Suprapubic skin (tissue), 4 donors: ENCODE results near the gene WWC1. TPM values are rescaled to one million over a fixed set of nuclear protein-coding genes. Genes with fewer than 3 reads are reported as not detected.

ENCODE experiments used
- DNase-seq, 2 donors: peaks; one replicate each; pipeline ENCODE4 v3.0.0-alpha.2; 2019; ENCODE audit warnings: low spot score in 2 of 2
- H3K27ac ChIP-seq: fragments of 200-600 bp; sonication (generic); one replicate; pipeline ENCODE4 v1.5.1; 2019
- H3K27me3 ChIP-seq: fragments of 200-600 bp; sonication (generic); one replicate; pipeline ENCODE4 v1.5.1; 2019
- H3K36me3 ChIP-seq: fragments of 200-600 bp; sonication (generic); one replicate; pipeline ENCODE4 v1.5.1; 2019
- H3K4me1 ChIP-seq: fragments of 200-600 bp; sonication (generic); one replicate; pipeline ENCODE4 v1.5.1; 2019
- H3K4me3 ChIP-seq: fragments of 200-600 bp; sonication (generic); one replicate; pipeline ENCODE4 v1.5.1; 2019; ENCODE audit warnings: mild to moderate bottlenecking
- H3K9me3 ChIP-seq: fragments of 200-600 bp; sonication (generic); one replicate; pipeline ENCODE4 v1.5.1; 2019
- CTCF ChIP-seq, 2 donors: fragments of 200-600 bp in 1 of 2; fragments of 450-650 bp in 1 of 2; sonication (generic) in 1 of 2; IDR thresholded peaks; one replicate each; pipeline ENCODE4 v1.5.1; 2016 to 2019; ENCODE audit warnings: antibody characterized with exemption in 2 of 2, mild to moderate bottlenecking in 1 of 2, moderate library complexity in 1 of 2
- EP300 ChIP-seq: sonication (generic); formaldehyde crosslinking; IDR thresholded peaks from one replicate; pipeline ENCODE4 v1.6.1; 2017; ENCODE audit warnings: antibody characterized with exemption
- POLR2A ChIP-seq, 2 donors: fragments of 450-650 bp; IDR thresholded peaks; one replicate each; pipeline ENCODE4 v1.6.1; 2017; ENCODE audit warnings: antibody characterized with exemption in 2 of 2, mild to moderate bottlenecking in 2 of 2, moderate library complexity in 2 of 2
- POLR2AphosphoS5 ChIP-seq, 3 donors: sonication (generic); formaldehyde crosslinking; IDR thresholded peaks; one replicate each; pipeline ENCODE4 v1.6.1; 2017; ENCODE audit warnings: antibody characterized with exemption in 3 of 3
- WGBS: methylation state at CpG from one replicate; pipeline ENCODE4 v1.1.5; 2018; 5-methylcytosine and 5-hydroxymethylcytosine counted together
- total RNA-seq, 4 donors: library from RNA; depleted of rRNA; stranded (reverse); fragments of >200 nt; gene quantifications; one replicate each; pipeline ENCODE4 v1.1.0, GENCODE V29; 2016

WWC1 gene
- total RNA-seq, 4 donors from 2014 or later = 28.3 to 38.3 (median 31.6) TPM

GRCh38 chr5:168451565-168451964, 160.1 kb downstream of the WWC1 start:
- no peaks in the 10 kb centered on the region for H3K27me3 ChIP-seq
- H3K4me1 ChIP-seq = peaks cover 27% of the 10 kb centered on the region
- no peak for TF ChIP-seq POLR2A (IDR thresholded peaks at IDR 0.05)
- TF ChIP-seq EP300 = no peak
- no peak for TF ChIP-seq POLR2AphosphoS5 (IDR thresholded peaks at IDR 0.05)
- no peak for TF ChIP-seq CTCF (IDR thresholded peaks at IDR 0.05)
- H3K27ac ChIP-seq = no peak overlapping the region
- H3K36me3 ChIP-seq = no peaks in the 10 kb centered on the region
- no peak for DNase-seq
- H3K4me3 ChIP-seq = no peak overlapping the region
- no peaks in the 10 kb centered on the region for H3K9me3 ChIP-seq
- 78% methylated on average over 3 of the region's 3 CpGs for WGBS

- peaks cover 8% of the 10 kb centered on the region for H3K36me3 ChIP-seq
Observed at GRCh38 chr5:168455201-168455600, 163.8 kb downstream of the WWC1 start.

GRCh38 chr5:168457542-168457941, 166.1 kb downstream of the WWC1 start:
- Histone ChIP-seq H3K4me1 (peaks cover 14% of the 10 kb centered on the region), H3K9me3 (no peaks in the 10 kb centered on the region), H3K27me3 (no peaks in the 10 kb centered on the region), H3K4me3 (no peak overlapping the region), H3K36me3 (peaks cover 8% of the 10 kb centered on the region), H3K27ac (no peak overlapping the region)
- 97% methylated on average over 3 of the region's 3 CpGs for WGBS
- TF ChIP-seq POLR2A (IDR thresholded peaks at IDR 0.05) = no peak
- TF ChIP-seq CTCF (IDR thresholded peaks at IDR 0.05) = no peak
- TF ChIP-seq POLR2AphosphoS5 (IDR thresholded peaks at IDR 0.05) = no peak
- TF ChIP-seq EP300 = no peak
- DNase-seq = no peak

More at GRCh38 chr5:168455201-168455600, 163.8 kb downstream of the WWC1 start:
- 86% methylated on average over 9 of the region's 12 CpGs for WGBS
- no peak for TF ChIP-seq POLR2AphosphoS5 (IDR thresholded peaks at IDR 0.05)
- no peak for TF ChIP-seq EP300
- TF ChIP-seq CTCF (IDR thresholded peaks at IDR 0.05) = no peak
- no peak for TF ChIP-seq POLR2A (IDR thresholded peaks at IDR 0.05)
- no peak overlapping the region for H3K27ac ChIP-seq
- H3K4me1 ChIP-seq = peaks cover 14% of the 10 kb centered on the region
- no peaks in the 10 kb centered on the region for H3K9me3 ChIP-seq
- H3K27me3 ChIP-seq = no peaks in the 10 kb centered on the region
- no peak overlapping the region for H3K4me3 ChIP-seq
- no peak for DNase-seq

GRCh38 chr5:168460606-168461005, 169.2 kb downstream of the WWC1 start:
- Histone ChIP-seq H3K4me3 (no peak overlapping the region), H3K36me3 (peaks cover 13% of the 10 kb centered on the region), H3K27ac (no peak overlapping the region), H3K27me3 (no peaks in the 10 kb centered on the region), H3K9me3 (no peaks in the 10 kb centered on the region), H3K4me1 (peaks cover 1% of the 10 kb centered on the region)
- DNase-seq = no peak
- WGBS = 93% methylated on average over 9 of the region's 9 CpGs
- TF ChIP-seq EP300 (no peak), POLR2AphosphoS5 (IDR thresholded peaks at IDR 0.05) (no peak), CTCF (IDR thresholded peaks at IDR 0.05) (no peak), POLR2A (IDR thresholded peaks at IDR 0.05) (no peak)

- TF ChIP-seq POLR2AphosphoS5 (IDR thresholded peaks at IDR 0.05) (no peak), CTCF (IDR thresholded peaks at IDR 0.05) (no peak), POLR2A (IDR thresholded peaks at IDR 0.05) (no peak), EP300 (no peak)
- peaks cover 8% of the 10 kb centered on the region for H3K36me3 ChIP-seq
- no peak overlapping the region for H3K4me3 ChIP-seq
- H3K27me3 ChIP-seq = no peaks in the 10 kb centered on the region
- no peaks in the 10 kb centered on the region for H3K9me3 ChIP-seq
- WGBS = 92% methylated on average over 2 of the region's 2 CpGs
- DNase-seq = no peak
- no peaks in the 10 kb centered on the region for H3K4me1 ChIP-seq
- no peak overlapping the region for H3K27ac ChIP-seq
Observed at GRCh38 chr5:168463081-168463480, 171.6 kb downstream of the WWC1 start.
